Astrocyte of the cerebellum (primary cell): Measurements from ENCODE around the gene ZSWIM7.

Source experiments
- DNase-seq: peaks from one replicate; pipeline ENCODE4 v3.0.0-alpha.2; 2011; ENCODE audit warnings: low read depth
- H3K4me3 ChIP-seq: 2 replicates; pipeline ENCODE4 v1.5.1; 2011; ENCODE audit warnings: mild to moderate bottlenecking, low read depth, low read length, moderate library complexity
- in situ Hi-C: cut with HindIII; loops from 2 replicates; pipeline ENCODE4 v1.10.0; 2017; ENCODE audit warnings: low sequenced_read_pairs
- TF ChIP-seq, protein P1 (sequence below): IDR thresholded peaks from 2 replicates; pipeline ENCODE4 v1.5.1; 2012; ENCODE audit warnings: low read length, low read depth, moderate library complexity, mild to moderate bottlenecking; ENCODE audit errors: missing control alignments

The ZSWIM7 gene

GRCh38 chr17:16036261-16036660, 36.8 kb upstream of the ZSWIM7 start:
- TF ChIP-seq, protein P1, sequence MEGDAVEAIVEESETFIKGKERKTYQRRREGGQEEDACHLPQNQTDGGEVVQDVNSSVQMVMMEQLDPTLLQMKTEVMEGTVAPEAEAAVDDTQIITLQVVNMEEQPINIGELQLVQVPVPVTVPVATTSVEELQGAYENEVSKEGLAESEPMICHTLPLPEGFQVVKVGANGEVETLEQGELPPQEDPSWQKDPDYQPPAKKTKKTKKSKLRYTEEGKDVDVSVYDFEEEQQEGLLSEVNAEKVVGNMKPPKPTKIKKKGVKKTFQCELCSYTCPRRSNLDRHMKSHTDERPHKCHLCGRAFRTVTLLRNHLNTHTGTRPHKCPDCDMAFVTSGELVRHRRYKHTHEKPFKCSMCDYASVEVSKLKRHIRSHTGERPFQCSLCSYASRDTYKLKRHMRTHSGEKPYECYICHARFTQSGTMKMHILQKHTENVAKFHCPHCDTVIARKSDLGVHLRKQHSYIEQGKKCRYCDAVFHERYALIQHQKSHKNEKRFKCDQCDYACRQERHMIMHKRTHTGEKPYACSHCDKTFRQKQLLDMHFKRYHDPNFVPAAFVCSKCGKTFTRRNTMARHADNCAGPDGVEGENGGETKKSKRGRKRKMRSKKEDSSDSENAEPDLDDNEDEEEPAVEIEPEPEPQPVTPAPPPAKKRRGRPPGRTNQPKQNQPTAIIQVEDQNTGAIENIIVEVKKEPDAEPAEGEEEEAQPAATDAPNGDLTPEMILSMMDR: no peak
- no peak overlapping the region for H3K4me3 ChIP-seq
- no peak for DNase-seq
- in situ Hi-C loops: loop anchor here (10.0 kb wide), 1 partner anchor 91 kb away; the partner anchor contains the start of gene ADORA2B

- H3K4me3 ChIP-seq: no peak overlapping the region
- in situ Hi-C loops: loop anchor here (10.0 kb wide), 1 partner anchor 89 kb away; the partner anchor contains the start of gene ADORA2B
- TF ChIP-seq, protein P1: no peak
- DNase-seq: no peak
Measured at GRCh38 chr17:16033729-16034349, 34.3 kb upstream of the ZSWIM7 start.

GRCh38 chr17:16027708-16028584, 28.4 kb upstream of the ZSWIM7 start:
- in situ Hi-C loops: no loop called here
- H3K4me3 ChIP-seq: no peak overlapping the region
- TF ChIP-seq, protein P1: no peak
- peak; percentile 76 for DNase-seq

DNA sequence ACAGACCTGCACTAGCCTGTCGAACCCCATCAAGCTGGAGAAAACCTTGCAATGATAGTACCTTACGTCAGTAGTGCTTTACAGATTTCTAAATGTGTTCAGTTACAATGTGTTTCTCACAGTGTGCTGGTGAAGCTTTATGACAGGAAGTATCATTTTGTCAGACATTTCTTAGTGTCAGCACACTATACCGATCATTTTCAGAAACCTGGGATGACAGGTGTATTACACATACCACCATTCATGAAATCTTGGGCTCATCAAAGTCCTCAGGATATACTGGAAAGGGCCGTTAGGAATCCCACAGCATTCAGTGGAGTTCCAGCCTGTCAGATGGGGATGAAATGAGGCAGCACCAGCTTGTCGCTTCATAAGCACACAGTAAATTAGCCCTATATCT, 27.4 kb upstream of the ZSWIM7 start:
- TF ChIP-seq, protein P1: no peak
- in situ Hi-C loops: no loop called here
- H3K4me3 ChIP-seq: no peak overlapping the region
- DNase-seq: no peak

DNA sequence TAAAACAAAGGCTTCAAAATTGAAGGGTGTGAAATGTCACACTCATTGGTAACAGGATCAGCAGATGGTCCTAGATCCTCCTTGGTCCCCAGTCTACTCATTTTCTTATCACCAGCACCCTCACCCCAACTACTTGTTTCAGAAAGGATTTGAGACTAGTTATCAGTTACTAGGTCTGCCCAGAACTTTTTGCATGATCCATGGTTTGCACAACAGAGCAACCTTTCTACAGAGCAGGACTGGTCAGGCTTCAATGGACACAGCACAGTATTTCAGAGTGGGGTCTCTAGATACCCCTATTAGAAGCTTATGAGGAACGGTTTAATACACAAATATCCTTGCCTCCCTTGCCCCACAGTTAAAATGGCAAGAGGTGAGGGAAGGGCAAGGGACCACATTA, 25.7 kb upstream of the ZSWIM7 start:
- H3K4me3 ChIP-seq: no peak overlapping the region
- DNase-seq: no peak
- in situ Hi-C loops: no loop called here
- TF ChIP-seq, protein P1: no peak

DNA sequence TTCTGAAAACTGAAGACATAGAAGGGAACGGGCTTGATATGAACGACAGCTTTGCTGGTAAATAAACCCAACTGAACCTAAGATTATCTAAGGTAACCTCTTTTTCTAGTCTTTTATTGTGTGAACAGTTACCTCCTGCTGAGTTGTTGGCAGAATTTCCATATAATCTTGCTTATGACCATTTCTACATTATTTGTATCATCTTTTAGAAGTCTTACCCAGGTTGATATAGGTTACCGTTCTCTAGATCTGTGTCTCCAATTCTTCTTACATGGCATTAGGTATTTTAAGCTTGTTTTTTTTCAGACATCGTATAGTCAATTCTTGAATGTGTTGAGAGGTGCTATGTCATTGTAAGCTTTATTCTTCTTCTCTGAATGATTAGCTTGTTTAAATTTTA, 24.4 kb upstream of the ZSWIM7 start:
- in situ Hi-C loops: no loop called here
- TF ChIP-seq, protein P1: no peak

More for the DNA sequence above, 24.4 kb upstream of the ZSWIM7 start:
- no peak for DNase-seq
- H3K4me3 ChIP-seq: no peak overlapping the region
